Suprapubic skin (tissue), 4 donors: ENCODE measurements around the gene CWC27.

Experiments used
- EP300 ChIP-seq: sonication (generic); formaldehyde crosslinking; IDR thresholded peaks from one replicate; pipeline ENCODE4 v1.6.1; 2017; ENCODE audit warnings: antibody characterized with exemption
- POLR2A ChIP-seq, 2 donors: fragments of 450-650 bp; IDR thresholded peaks; one replicate each; pipeline ENCODE4 v1.6.1; 2017; ENCODE audit warnings: antibody characterized with exemption in 2 of 2, mild to moderate bottlenecking in 2 of 2, moderate library complexity in 2 of 2
- POLR2AphosphoS5 ChIP-seq, 3 donors: sonication (generic); formaldehyde crosslinking; IDR thresholded peaks; one replicate each; pipeline ENCODE4 v1.6.1; 2017; ENCODE audit warnings: antibody characterized with exemption in 3 of 3
- TF ChIP-seq, protein P1 (sequence below), 2 donors: fragments of 200-600 bp in 1 of 2; fragments of 450-650 bp in 1 of 2; sonication (generic) in 1 of 2; IDR thresholded peaks; one replicate each; pipeline ENCODE4 v1.5.1; 2016 to 2019; ENCODE audit warnings: antibody characterized with exemption in 2 of 2, mild to moderate bottlenecking in 1 of 2, moderate library complexity in 1 of 2

GRCh38 chr5:64969578-64969977, 200.8 kb downstream of the CWC27 start:
- TF ChIP-seq POLR2AphosphoS5 (IDR thresholded peaks at IDR 0.05) (no peak), POLR2A (IDR thresholded peaks at IDR 0.05) (no peak), EP300 (no peak)
- TF ChIP-seq, protein P1, sequence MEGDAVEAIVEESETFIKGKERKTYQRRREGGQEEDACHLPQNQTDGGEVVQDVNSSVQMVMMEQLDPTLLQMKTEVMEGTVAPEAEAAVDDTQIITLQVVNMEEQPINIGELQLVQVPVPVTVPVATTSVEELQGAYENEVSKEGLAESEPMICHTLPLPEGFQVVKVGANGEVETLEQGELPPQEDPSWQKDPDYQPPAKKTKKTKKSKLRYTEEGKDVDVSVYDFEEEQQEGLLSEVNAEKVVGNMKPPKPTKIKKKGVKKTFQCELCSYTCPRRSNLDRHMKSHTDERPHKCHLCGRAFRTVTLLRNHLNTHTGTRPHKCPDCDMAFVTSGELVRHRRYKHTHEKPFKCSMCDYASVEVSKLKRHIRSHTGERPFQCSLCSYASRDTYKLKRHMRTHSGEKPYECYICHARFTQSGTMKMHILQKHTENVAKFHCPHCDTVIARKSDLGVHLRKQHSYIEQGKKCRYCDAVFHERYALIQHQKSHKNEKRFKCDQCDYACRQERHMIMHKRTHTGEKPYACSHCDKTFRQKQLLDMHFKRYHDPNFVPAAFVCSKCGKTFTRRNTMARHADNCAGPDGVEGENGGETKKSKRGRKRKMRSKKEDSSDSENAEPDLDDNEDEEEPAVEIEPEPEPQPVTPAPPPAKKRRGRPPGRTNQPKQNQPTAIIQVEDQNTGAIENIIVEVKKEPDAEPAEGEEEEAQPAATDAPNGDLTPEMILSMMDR (IDR thresholded peaks at IDR 0.05): no peak
